Muscle of leg (tissue), 11 donors: Measurements from ENCODE around the gene SIK1. TPM values are rescaled to one million over a fixed set of nuclear protein-coding genes. Genes with fewer than 3 reads are reported as not detected.
"Not testable (repeated sequence)": the region's sequence is repeated elsewhere in the genome, so short reads cannot be mapped to it uniquely, and the experiment has no call there.

Source experiments
- DNase-seq: peaks from one replicate; pipeline ENCODE4 v3.0.0; 2013
- H3K27ac ChIP-seq: one replicate; pipeline ENCODE4 v1.5.1; 2013; ENCODE audit warnings: mild to moderate bottlenecking, low read length, control low read depth
- H3K27me3 ChIP-seq: one replicate; pipeline ENCODE4 v1.6.1; 2013; ENCODE audit warnings: low read length; ENCODE audit not compliant: control insufficient read depth, insufficient read depth
- H3K36me3 ChIP-seq: one replicate; pipeline ENCODE4 v1.6.1; 2013; ENCODE audit warnings: low read length; ENCODE audit not compliant: control insufficient read depth, insufficient read depth
- H3K4me1 ChIP-seq: one replicate; pipeline ENCODE4 v1.6.1; 2013; ENCODE audit warnings: low read length; ENCODE audit not compliant: control insufficient read depth, insufficient read depth
- H3K4me3 ChIP-seq: one replicate; pipeline ENCODE4 v1.5.1; 2013; ENCODE audit warnings: low read length, control low read depth
- H3K9me3 ChIP-seq: replicated peaks from 2 replicates; pipeline ENCODE4 v1.6.1; 2013; ENCODE audit warnings: low read depth, low read length; ENCODE audit not compliant: control insufficient read depth
- WGBS: methylation state at CpG from one replicate; pipeline ENCODE4 v1.1.5; 2013; ENCODE audit warnings: missing lambda C conversion rate; ENCODE audit not compliant: insufficient coverage; 5-methylcytosine and 5-hydroxymethylcytosine counted together
- polyA plus RNA-seq, 8 donors: library from polyadenylated mRNA; unstranded; fragments of 120-200 nt; gene quantifications; one replicate each; pipeline versions ENCODE4 v1.2.1 to v1.2.3, GENCODE V29; 2013; ENCODE audit warnings: inconsistent platforms in 1 of 8, low replicate concordance in 1 of 8; ENCODE audit not compliant: insufficient read length in 8 of 8, insufficient read depth in 1 of 8
- total RNA-seq: library from RNA; stranded (reverse); fragments of 120-200 nt; gene quantifications from one replicate; pipeline ENCODE4 v1.2.4, GENCODE V29; 2013

Gene SIK1
- total and polyA plus RNA-seq, 9 donors = 0.66 to 6.8 (median 2.1) TPM; not detected in 1

GRCh38 chr21:43456616-43457314 lies 29.8 kb upstream of the SIK1 start:
- H3K4me3 ChIP-seq, H3K36me3 ChIP-seq, H3K27ac ChIP-seq, H3K27me3 ChIP-seq, H3K4me1 ChIP-seq, H3K9me3 ChIP-seq, DNase-seq: not testable (repeated sequence)
- WGBS = no CpG with 5 or more reads among the region's 33 CpGs

- WGBS = no CpG with 5 or more reads among the region's 12 CpGs
- H3K27me3 ChIP-seq, H3K9me3 ChIP-seq, H3K27ac ChIP-seq, H3K4me1 ChIP-seq, DNase-seq, H3K4me3 ChIP-seq, H3K36me3 ChIP-seq: not testable (repeated sequence)
Measured at GRCh38 chr21:43455717-43456116, 28.8 kb upstream of the SIK1 start.

DNA sequence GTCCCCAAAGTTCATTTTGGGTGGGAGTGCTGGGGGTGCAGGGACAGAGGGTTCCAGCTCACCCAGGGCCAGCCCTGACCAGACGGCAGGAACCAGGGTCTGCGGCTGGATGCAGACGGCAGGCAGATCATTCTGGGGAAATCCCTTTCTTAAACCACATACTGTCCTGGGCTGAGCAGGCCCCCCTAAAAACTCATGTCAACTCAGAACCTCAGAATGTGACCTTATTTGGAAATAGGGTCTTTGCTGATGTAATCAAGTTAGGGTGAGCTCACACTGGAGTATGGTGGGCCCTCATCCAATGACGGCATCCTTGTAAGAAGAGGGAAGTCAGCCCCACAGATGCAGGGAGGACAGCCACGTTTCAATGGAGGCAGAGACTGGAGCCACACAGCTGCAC lies 27.2 kb upstream of the SIK1 start:
- H3K4me1 ChIP-seq, H3K4me3 ChIP-seq, H3K27me3 ChIP-seq, DNase-seq, H3K9me3 ChIP-seq, H3K36me3 ChIP-seq, H3K27ac ChIP-seq: not testable (repeated sequence)
- no CpG with 5 or more reads among the region's 5 CpGs for WGBS

- DNase-seq, H3K36me3 ChIP-seq, H3K27ac ChIP-seq, H3K4me1 ChIP-seq, H3K27me3 ChIP-seq, H3K9me3 ChIP-seq, H3K4me3 ChIP-seq: not testable (repeated sequence)
- no CpG with 5 or more reads among the region's 17 CpGs for WGBS
Measured at GRCh38 chr21:43451850-43452249, 24.9 kb upstream of the SIK1 start.

- not testable (repeated sequence) for H3K9me3 ChIP-seq, DNase-seq, H3K27me3 ChIP-seq, H3K27ac ChIP-seq, H3K36me3 ChIP-seq, H3K4me1 ChIP-seq, H3K4me3 ChIP-seq
- WGBS = no CpG with 5 or more reads among the region's 16 CpGs
Measured at GRCh38 chr21:43450287-43450686, 23.4 kb upstream of the SIK1 start.

GRCh38 chr21:43447353-43447977 lies 20.5 kb upstream of the SIK1 start:
- not testable (repeated sequence) for H3K4me3 ChIP-seq, H3K27me3 ChIP-seq, H3K4me1 ChIP-seq, H3K27ac ChIP-seq, DNase-seq, H3K36me3 ChIP-seq, H3K9me3 ChIP-seq
- no CpG with 5 or more reads among the region's 23 CpGs for WGBS

GRCh38 chr21:43446277-43446932 lies 19.5 kb upstream of the SIK1 start:
- not testable (repeated sequence) for H3K27me3 ChIP-seq, H3K27ac ChIP-seq, H3K4me1 ChIP-seq, H3K36me3 ChIP-seq, H3K4me3 ChIP-seq, DNase-seq, H3K9me3 ChIP-seq
- WGBS = no CpG with 5 or more reads among the region's 35 CpGs

DNA sequence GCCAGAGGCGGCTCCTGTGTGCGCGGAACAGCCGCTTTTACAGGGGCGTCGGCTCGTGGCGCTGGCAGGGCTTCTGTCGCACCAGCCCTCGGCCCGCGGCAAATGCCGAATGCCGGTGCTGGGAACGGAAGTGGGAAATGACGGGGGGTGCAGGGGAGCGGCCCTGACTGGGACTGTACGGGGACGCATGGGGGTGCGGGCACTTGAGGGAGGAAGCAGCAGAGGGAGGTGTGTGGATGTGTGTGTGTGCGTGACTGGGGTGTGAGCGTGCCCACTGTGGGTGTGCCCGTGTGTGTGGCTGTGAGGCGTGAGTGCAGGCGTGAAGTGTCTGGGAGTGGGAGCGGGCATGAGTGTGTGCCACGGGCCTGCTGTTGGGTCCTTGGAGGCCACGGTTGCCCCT lies 17.6 kb upstream of the SIK1 start:
- H3K4me3 ChIP-seq, H3K36me3 ChIP-seq, H3K27me3 ChIP-seq, H3K27ac ChIP-seq, H3K9me3 ChIP-seq, DNase-seq, H3K4me1 ChIP-seq: not testable (repeated sequence)
- WGBS = no CpG with 5 or more reads among the region's 28 CpGs

DNA sequence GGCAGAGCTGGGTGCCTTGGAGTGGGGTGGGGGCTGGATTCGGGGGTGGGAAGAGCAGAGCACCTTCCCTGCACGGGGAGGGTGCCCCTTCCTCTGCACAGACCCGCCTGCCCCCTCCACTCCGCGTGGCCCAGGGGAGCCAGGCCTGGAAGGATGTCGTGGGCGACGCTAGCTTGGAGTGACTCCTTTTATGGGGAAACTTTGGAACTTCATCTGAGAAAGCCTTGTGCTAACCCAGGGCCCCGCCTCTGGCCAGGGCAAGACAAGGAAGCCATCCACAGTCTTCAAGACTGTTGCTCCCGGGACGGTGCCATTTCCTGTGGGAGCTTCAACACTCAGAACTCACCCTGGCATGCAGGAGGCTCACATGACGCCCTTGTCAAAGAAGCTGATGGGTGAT lies 15.6 kb upstream of the SIK1 start:
- not testable (repeated sequence) for H3K36me3 ChIP-seq, H3K27me3 ChIP-seq, H3K9me3 ChIP-seq, DNase-seq, H3K4me1 ChIP-seq, H3K4me3 ChIP-seq, H3K27ac ChIP-seq
- no CpG with 5 or more reads among the region's 12 CpGs for WGBS

DNA sequence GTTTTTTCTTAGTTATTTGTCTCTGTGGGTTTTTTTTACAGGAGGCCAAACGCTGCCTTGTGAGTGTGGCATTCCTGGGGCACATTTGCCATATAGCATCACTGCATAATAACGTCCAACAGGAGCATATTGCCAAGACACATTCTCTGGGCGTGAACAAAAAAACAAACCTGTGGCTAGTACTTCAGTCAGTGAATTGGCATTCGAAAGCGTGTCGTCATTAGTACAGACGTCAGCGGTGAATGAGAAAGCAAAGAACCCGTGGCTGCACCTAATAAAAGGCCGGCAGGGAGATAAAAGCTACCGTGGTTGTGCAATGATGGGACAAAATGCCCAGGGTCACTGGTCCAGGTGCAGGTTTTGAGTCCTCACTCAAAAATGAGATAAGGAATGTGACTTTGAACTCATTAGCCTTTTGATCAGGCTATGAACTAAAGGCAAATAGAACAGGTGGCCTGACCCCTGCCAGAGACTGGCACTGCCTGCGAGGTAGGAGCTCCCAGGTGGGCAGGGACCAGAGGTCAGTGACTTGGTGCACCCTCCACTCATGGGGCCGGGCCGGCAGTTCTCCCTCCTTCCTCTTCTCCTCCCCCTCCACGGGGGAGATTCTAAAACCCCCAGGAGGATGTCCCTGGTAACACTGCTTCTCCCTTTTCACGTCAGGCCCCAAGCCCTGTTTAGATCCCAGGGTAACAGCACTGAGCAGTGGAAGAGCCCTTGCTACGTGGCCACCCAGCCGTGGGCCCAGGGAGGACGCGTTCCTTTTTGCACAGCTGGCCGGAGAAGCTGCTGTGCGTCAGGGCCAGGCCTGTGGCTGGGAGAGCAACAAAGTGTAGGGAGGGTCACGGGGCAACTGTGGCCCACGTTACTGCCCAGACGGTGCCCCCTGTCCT lies 14.2 kb upstream of the SIK1 start:
- H3K36me3 ChIP-seq, H3K27me3 ChIP-seq, H3K4me1 ChIP-seq, H3K27ac ChIP-seq, DNase-seq, H3K4me3 ChIP-seq, H3K9me3 ChIP-seq: not testable (repeated sequence)
- WGBS = no CpG with 5 or more reads among the region's 25 CpGs
